Neuronal stem cell (in vitro differentiated cells): ENCODE results near the gene CCDC71L.

Experiments used
- DNase-seq: peaks from one replicate; pipeline ENCODE4 v3.0.0-alpha.2; 2013; ENCODE audit warnings: low spot score
- H2AFZ ChIP-seq: one replicate; pipeline ENCODE4 v1.6.1; 2013; ENCODE audit warnings: mild to moderate bottlenecking, low read length, inconsistent platforms
- H2AK5ac ChIP-seq: 2 replicates; pipeline ENCODE4 v1.6.1; 2013; ENCODE audit warnings: low read depth, mild to moderate bottlenecking, inconsistent platforms, low read length, moderate library complexity, mixed read lengths
- H2BK120ac ChIP-seq: 2 replicates; pipeline ENCODE4 v1.6.1; 2013; ENCODE audit warnings: low read depth, mild to moderate bottlenecking, inconsistent platforms, low read length, moderate library complexity, mixed read lengths
- H2BK12ac ChIP-seq: one replicate; pipeline ENCODE4 v1.6.1; 2013; ENCODE audit warnings: low read length, inconsistent platforms
- H2BK15ac ChIP-seq: 2 replicates; pipeline ENCODE4 v1.6.1; 2013; ENCODE audit warnings: mild to moderate bottlenecking, low read length, inconsistent platforms, mixed read lengths
- H2BK5ac ChIP-seq: one replicate; pipeline ENCODE4 v1.6.1; 2013; ENCODE audit warnings: inconsistent platforms, mild to moderate bottlenecking, low read length, moderate library complexity
- H3K14ac ChIP-seq: one replicate; pipeline ENCODE4 v1.6.1; 2013; ENCODE audit warnings: low read length, inconsistent platforms
- H3K18ac ChIP-seq: 2 replicates; pipeline ENCODE4 v1.6.1; 2013; ENCODE audit warnings: low read length, inconsistent platforms
- H3K23ac ChIP-seq: 2 replicates; pipeline ENCODE4 v1.6.1; 2013; ENCODE audit warnings: low read depth, mild to moderate bottlenecking, mixed read lengths, low read length, inconsistent platforms; ENCODE audit not compliant: poor library complexity
- H3K27ac ChIP-seq: replicated peaks from 3 replicates; pipeline ENCODE4 v1.5.1; 2013; ENCODE audit warnings: low read length, inconsistent platforms
- H3K27me3 ChIP-seq, 3 experiments: 2 replicates each; pipeline ENCODE4 v1.6.1; 2013; ENCODE audit warnings: low read length in 3 of 3, mild to moderate bottlenecking in 2 of 3, inconsistent platforms in 1 of 3, low read depth in 1 of 3, mixed read lengths in 1 of 3, moderate library complexity in 1 of 3; ENCODE audit not compliant: control insufficient read depth in 3 of 3, insufficient read depth in 3 of 3
- H3K36me3 ChIP-seq, 2 donors: replicated peaks in 1 of 2; 2 replicates each; pipeline ENCODE4 v1.6.1; 2013; ENCODE audit warnings: low read length in 2 of 2; ENCODE audit not compliant: control insufficient read depth in 2 of 2, insufficient read depth in 2 of 2
- H3K4ac ChIP-seq: 2 replicates; pipeline ENCODE4 v1.6.1; 2013; ENCODE audit warnings: inconsistent platforms, mild to moderate bottlenecking, low read length, moderate library complexity
- H3K4me1 ChIP-seq, 2 donors: 1 replicate in 1 of 2; 2 replicates in 1 of 2; pipeline ENCODE4 v1.6.1; 2013; ENCODE audit warnings: low read length in 2 of 2, low read depth in 1 of 2; ENCODE audit not compliant: control insufficient read depth in 2 of 2, insufficient read depth in 1 of 2
- H3K4me2 ChIP-seq: one replicate; pipeline ENCODE4 v1.6.1; 2013; ENCODE audit warnings: mild to moderate bottlenecking, low read length, inconsistent platforms; ENCODE audit not compliant: insufficient read depth, poor library complexity, severe bottlenecking
- H3K4me3 ChIP-seq, 2 donors: 2 replicates each; pipeline ENCODE4 v1.5.1; 2013; ENCODE audit warnings: low read length in 2 of 2, mild to moderate bottlenecking in 2 of 2, inconsistent platforms in 1 of 2, moderate library complexity in 1 of 2
- H3K79me1 ChIP-seq: one replicate; pipeline ENCODE4 v1.6.1; 2013; ENCODE audit warnings: low read depth, mild to moderate bottlenecking, inconsistent platforms, low read length, moderate library complexity
- H3K9ac ChIP-seq: one replicate; pipeline ENCODE4 v1.6.1; 2013; ENCODE audit warnings: mild to moderate bottlenecking, low read depth, low read length, inconsistent platforms; ENCODE audit not compliant: poor library complexity
- H3K9me3 ChIP-seq, 2 donors: replicated peaks in 1 of 2; 2 replicates each; pipeline versions ENCODE3 to v1.6.1; 2013; ENCODE audit warnings: low read length in 2 of 2, mild to moderate bottlenecking in 2 of 2, inconsistent platforms in 1 of 2, low read depth in 1 of 2, mixed read lengths in 1 of 2, moderate library complexity in 1 of 2; ENCODE audit not compliant: control insufficient read depth in 2 of 2, insufficient read depth in 1 of 2
- H4K8ac ChIP-seq: one replicate; pipeline ENCODE4 v1.6.1; 2013; ENCODE audit warnings: low read depth, mild to moderate bottlenecking, inconsistent platforms, low read length, moderate library complexity
- H4K91ac ChIP-seq: one replicate; pipeline ENCODE4 v1.6.1; 2013; ENCODE audit warnings: low read length, low read depth, mild to moderate bottlenecking, inconsistent platforms; ENCODE audit not compliant: poor library complexity
- WGBS, 2 donors: extraction: QIAGEN DNeasy Blood & Tissue Kit; methylation state at CpG; one replicate each; pipeline ENCODE4 v1.1.7; 2013; ENCODE audit warnings: missing lambda C conversion rate in 2 of 2, mixed read lengths in 1 of 2; ENCODE audit not compliant: insufficient read length in 2 of 2, insufficient replicate concordance in 1 of 2; ENCODE audit errors: extremely low coverage in 2 of 2; 5-methylcytosine and 5-hydroxymethylcytosine counted together

CCDC71L gene

GRCh38 chr7:106640368-106641141, 20.4 kb downstream of the CCDC71L start:
- Histone ChIP-seq H4K91ac (no peak overlapping the region), H3K4me3 (no peak overlapping the region), H2AFZ (no peak overlapping the region), H3K27me3 (no peaks in the 10 kb centered on the region), H3K4me1 (no peaks in the 10 kb centered on the region), H2BK15ac (no peak overlapping the region), H3K4me2 (no peak overlapping the region), H2BK12ac (no peak overlapping the region), H3K14ac (no peak overlapping the region), H2BK5ac (no peak overlapping the region), H3K27ac (no peak overlapping the region), H3K18ac (no peak overlapping the region), H3K23ac (no peak overlapping the region), H4K8ac (no peak overlapping the region), H3K36me3 (no peaks in the 10 kb centered on the region), H3K79me1 (no peaks in the 10 kb centered on the region), H2BK120ac (no peak overlapping the region), H2AK5ac (no peak overlapping the region), H3K9ac (no peak overlapping the region), H3K4ac (no peak overlapping the region), H3K9me3 (no peaks in the 10 kb centered on the region)
- DNase-seq = no peak
- no CpG with 5 or more reads among the region's 3 CpGs for WGBS, 2 donors

GRCh38 chr7:106639476-106640334, 21.3 kb downstream of the CCDC71L start:
- H4K8ac ChIP-seq = no peak overlapping the region
- H2AFZ ChIP-seq = no peak overlapping the region
- no peak overlapping the region for H2AK5ac ChIP-seq
- H3K27me3 ChIP-seq = no peaks in the 10 kb centered on the region
- DNase-seq = no peak
- no peaks in the 10 kb centered on the region for H3K4me1 ChIP-seq
- H3K4ac ChIP-seq = no peak overlapping the region
- no peak overlapping the region for H3K4me3 ChIP-seq
- H4K91ac ChIP-seq = no peak overlapping the region
- H3K14ac ChIP-seq = no peak overlapping the region
- no peak overlapping the region for H2BK120ac ChIP-seq
- H2BK12ac ChIP-seq = no peak overlapping the region
- no peaks in the 10 kb centered on the region for H3K36me3 ChIP-seq
- H3K4me2 ChIP-seq = no peak overlapping the region
- no peak overlapping the region for H3K9ac ChIP-seq
- no peak overlapping the region for H2BK5ac ChIP-seq
- no CpG with 5 or more reads among the region's 7 CpGs for WGBS, 2 donors
- no peak overlapping the region for H3K27ac ChIP-seq
- no peak overlapping the region for H3K23ac ChIP-seq
- no peak overlapping the region for H2BK15ac ChIP-seq
- no peak overlapping the region for H3K18ac ChIP-seq
- H3K9me3 ChIP-seq = no peaks in the 10 kb centered on the region
- no peaks in the 10 kb centered on the region for H3K79me1 ChIP-seq

GRCh38 chr7:106635411-106635810, 25.5 kb downstream of the CCDC71L start:
- Histone ChIP-seq H3K9me3 (no peaks in the 10 kb centered on the region), H3K79me1 (no peaks in the 10 kb centered on the region), H3K23ac (no peak overlapping the region), H4K91ac (no peak overlapping the region), H3K4ac (no peak overlapping the region), H3K4me2 (no peak overlapping the region), H4K8ac (no peak overlapping the region), H3K27me3 (peaks cover 0 to 17% (median 0%) of the 10 kb centered on the region in 3 experiments), H3K4me1 (no peaks in the 10 kb centered on the region), H2BK15ac (no peak overlapping the region), H3K36me3 (no peaks in the 10 kb centered on the region), H2BK5ac (no peak overlapping the region), H2BK12ac (no peak overlapping the region), H2BK120ac (no peak overlapping the region), H3K9ac (no peak overlapping the region), H2AFZ (no peak overlapping the region), H3K4me3 (no peak overlapping the region), H3K14ac (no peak overlapping the region), H2AK5ac (no peak overlapping the region), H3K27ac (no peak overlapping the region), H3K18ac (no peak overlapping the region)
- no peak for DNase-seq
- WGBS, 2 donors = no CpG with 5 or more reads among the region's 2 CpGs

- WGBS, 2 donors = no CpG with 5 or more reads among the region's 2 CpGs
These were observed 26.0 kb downstream of the CCDC71L start for GRCh38 chr7:106634958-106635357.

More at GRCh38 chr7:106634958-106635357, 26.0 kb downstream of the CCDC71L start:
- Histone ChIP-seq H3K27me3 (peaks cover 0 to 19% (median 0%) of the 10 kb centered on the region in 3 experiments), H3K14ac (no peak overlapping the region), H3K4me2 (no peak overlapping the region), H3K27ac (no peak overlapping the region), H3K9ac (no peak overlapping the region), H3K4me1 (no peaks in the 10 kb centered on the region), H3K36me3 (no peaks in the 10 kb centered on the region), H2AFZ (no peak overlapping the region), H3K4me3 (no peak overlapping the region), H3K4ac (no peak overlapping the region), H2BK5ac (no peak overlapping the region), H3K79me1 (no peaks in the 10 kb centered on the region), H4K91ac (no peak overlapping the region), H3K9me3 (no peaks in the 10 kb centered on the region), H4K8ac (no peak overlapping the region), H2AK5ac (no peak overlapping the region), H3K23ac (no peak overlapping the region), H2BK12ac (no peak overlapping the region), H2BK15ac (no peak overlapping the region), H3K18ac (no peak overlapping the region), H2BK120ac (no peak overlapping the region)
- DNase-seq = no peak
